Skeletal muscle cell (primary cell): ENCODE measurements around the gene ARAP1.
A peak's percentile ranks its signal among the peaks of the same experiment; 100 is the strongest.

ENCODE experiments used
- DNase-seq: peaks from one replicate; pipeline ENCODE4 v3.0.0-alpha.2; 2010; ENCODE audit warnings: low read depth
- H3K4me3 ChIP-seq: 2 replicates; pipeline ENCODE4 v1.5.1; 2011; ENCODE audit warnings: low read depth, mild to moderate bottlenecking, control low read depth, low read length, moderate library complexity

Gene ARAP1

GRCh38 chr11:72652873-72653630 lies 99.2 kb downstream of the ARAP1 start:
- H3K4me3 ChIP-seq = no peak overlapping the region
- DNase-seq = no peak

GRCh38 chr11:72652133-72652532 lies 100.1 kb downstream of the ARAP1 start:
- DNase-seq = no peak
- no peak overlapping the region for H3K4me3 ChIP-seq

- no peak for DNase-seq
- H3K4me3 ChIP-seq = no peak overlapping the region
Observed at GRCh38 chr11:72649215-72649976, 102.8 kb downstream of the ARAP1 start.

GRCh38 chr11:72648384-72649136 lies 103.6 kb downstream of the ARAP1 start:
- no peak overlapping the region for H3K4me3 ChIP-seq
- no peak for DNase-seq

- no peak for DNase-seq
- H3K4me3 ChIP-seq = no peak overlapping the region
Observed at GRCh38 chr11:72647882-72648281, 104.3 kb downstream of the ARAP1 start.

GRCh38 chr11:72646472-72646871 lies 105.7 kb downstream of the ARAP1 start:
- H3K4me3 ChIP-seq = no peak overlapping the region
- DNase-seq = no peak

- no peak for DNase-seq
- no peak overlapping the region for H3K4me3 ChIP-seq
Observed at GRCh38 chr11:72646024-72646423, 106.2 kb downstream of the ARAP1 start.

GRCh38 chr11:72643547-72643946 lies 108.7 kb downstream of the ARAP1 start:
- H3K4me3 ChIP-seq = no peak overlapping the region
- no peak for DNase-seq

- no peak for DNase-seq
- peak overlapping the region; percentile 44 for H3K4me3 ChIP-seq
Observed at GRCh38 chr11:72642884-72643522, 109.2 kb downstream of the ARAP1 start.

GRCh38 chr11:72642043-72642883 lies 109.9 kb downstream of the ARAP1 start:
- peak overlapping the region; percentile 44 for H3K4me3 ChIP-seq
- DNase-seq = no peak

- H3K4me3 ChIP-seq = peak overlapping the region; percentile 34
- DNase-seq = no peak
Observed at GRCh38 chr11:72641522-72642042, 110.6 kb downstream of the ARAP1 start.

GRCh38 chr11:72639502-72640375 lies 112.5 kb downstream of the ARAP1 start:
- H3K4me3 ChIP-seq = no peak overlapping the region
- DNase-seq = no peak

- DNase-seq = no peak
- no peak overlapping the region for H3K4me3 ChIP-seq
Observed at GRCh38 chr11:72637926-72638325, 114.3 kb downstream of the ARAP1 start.

GRCh38 chr11:72637198-72637597 lies 115.0 kb downstream of the ARAP1 start:
- no peak for DNase-seq
- H3K4me3 ChIP-seq = no peak overlapping the region

GRCh38 chr11:72636376-72636775 lies 115.8 kb downstream of the ARAP1 start:
- no peak for DNase-seq
- no peak overlapping the region for H3K4me3 ChIP-seq

- H3K4me3 ChIP-seq = no peak overlapping the region
- no peak for DNase-seq
Observed at GRCh38 chr11:72635933-72636332, 116.3 kb downstream of the ARAP1 start.

- DNase-seq = no peak
- no peak overlapping the region for H3K4me3 ChIP-seq
Observed at GRCh38 chr11:72635309-72635915, 116.8 kb downstream of the ARAP1 start.
